ENCODE data around the gene C5.

C5 gene

DNA sequence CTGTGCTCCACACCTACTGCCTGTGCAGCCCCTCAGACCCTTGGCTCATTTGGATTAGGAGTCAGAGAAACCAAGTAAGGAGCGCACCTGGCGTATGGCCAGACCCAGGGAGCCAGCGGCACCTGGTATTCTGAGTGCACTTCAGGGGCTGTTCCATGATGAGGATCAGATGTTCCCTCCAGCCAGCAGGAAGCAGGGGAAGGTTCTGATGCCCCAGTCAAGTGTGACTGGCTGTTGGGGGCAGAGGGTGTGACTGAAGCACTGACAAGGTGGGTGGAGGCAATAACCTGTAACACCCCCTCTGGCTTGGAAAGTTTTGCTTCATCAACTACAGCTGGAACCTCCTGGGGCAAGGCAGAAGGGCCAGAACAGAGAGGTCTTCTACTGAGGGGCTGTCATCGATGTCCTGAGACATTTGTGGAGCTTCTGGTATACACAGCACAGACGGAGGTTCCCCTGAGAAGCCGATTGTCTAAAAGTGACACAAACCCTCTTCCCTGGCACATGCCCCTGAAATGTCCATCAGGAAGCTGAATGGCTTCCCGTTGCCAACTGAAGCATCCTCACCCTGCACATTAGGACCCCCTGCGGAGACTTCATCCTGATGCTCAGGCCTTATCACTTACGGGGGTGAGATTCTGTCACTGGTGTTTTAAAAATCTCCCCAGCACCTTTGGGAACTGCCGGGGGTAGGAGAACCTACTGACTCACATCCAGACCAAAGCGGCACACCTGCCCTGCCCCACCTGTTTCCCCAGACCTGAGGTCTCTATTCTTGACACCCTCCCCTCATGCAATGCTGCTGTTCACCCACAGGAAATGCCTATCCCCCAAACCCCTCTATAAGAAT is 144.5 kb downstream of the C5 start:
- no peak for DNase-seq

DNA sequence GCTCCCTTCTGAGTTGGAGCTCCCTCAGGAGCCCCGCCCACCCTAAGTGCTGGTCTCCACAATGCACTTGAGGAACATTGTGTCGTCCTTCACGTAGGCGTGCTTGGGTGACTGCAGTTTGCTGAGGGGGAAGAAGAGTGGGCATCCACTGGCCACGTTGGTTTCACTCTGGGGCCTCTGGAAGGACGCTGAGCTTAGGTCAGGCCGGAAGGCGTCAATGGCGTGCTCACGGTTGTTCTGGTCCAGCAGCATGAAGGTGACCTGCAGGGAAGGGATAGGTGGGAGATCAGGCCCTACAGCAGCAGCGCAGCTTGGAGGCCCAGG is 145.1 kb downstream of the C5 start:
- DNase-seq, result no peak

DNA sequence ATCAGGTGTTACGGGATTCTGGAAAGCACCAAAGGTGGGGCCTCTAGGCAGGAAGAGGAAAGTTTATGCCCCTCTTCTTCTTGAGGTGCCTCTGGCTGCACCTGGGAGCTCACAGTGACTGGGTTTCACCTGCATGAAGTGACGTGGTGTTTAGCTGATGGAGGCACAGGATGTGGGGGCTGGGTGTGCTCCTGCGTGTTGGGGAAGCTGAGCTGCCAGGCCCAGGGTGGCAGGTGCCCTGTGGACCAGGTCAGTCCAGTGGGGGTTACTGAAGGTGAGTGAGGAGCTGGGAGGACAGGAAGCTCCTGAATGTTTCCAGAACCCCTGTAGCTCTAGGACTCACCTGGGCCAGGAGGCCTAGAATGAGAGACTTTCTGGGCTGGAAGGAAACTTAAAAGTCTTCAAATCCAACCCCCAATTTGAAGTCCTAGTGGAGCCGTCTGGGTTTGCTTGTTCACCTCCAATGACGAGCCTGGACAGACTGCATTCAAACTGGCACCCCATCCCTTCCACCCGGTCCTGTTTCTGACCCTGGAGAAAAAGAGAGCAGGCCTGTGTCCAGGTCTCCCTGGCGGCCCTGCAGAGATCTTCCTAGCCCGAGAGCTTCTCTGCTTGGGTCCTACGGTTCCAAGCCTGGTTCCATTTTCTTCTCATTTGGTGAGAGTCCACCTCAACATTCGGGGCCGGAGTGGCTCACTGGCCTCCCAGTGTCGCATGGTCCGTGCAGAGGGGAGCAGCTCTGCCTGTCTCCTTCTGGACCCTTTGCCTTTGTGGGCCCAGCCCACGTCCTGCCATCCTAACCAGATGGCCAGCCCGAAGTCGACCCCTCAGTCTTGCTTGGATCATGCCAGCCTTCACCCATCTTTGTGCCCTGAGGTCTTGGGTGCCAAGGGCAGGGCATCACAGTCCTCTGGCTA is 145.8 kb downstream of the C5 start:
- no peak for DNase-seq

DNA sequence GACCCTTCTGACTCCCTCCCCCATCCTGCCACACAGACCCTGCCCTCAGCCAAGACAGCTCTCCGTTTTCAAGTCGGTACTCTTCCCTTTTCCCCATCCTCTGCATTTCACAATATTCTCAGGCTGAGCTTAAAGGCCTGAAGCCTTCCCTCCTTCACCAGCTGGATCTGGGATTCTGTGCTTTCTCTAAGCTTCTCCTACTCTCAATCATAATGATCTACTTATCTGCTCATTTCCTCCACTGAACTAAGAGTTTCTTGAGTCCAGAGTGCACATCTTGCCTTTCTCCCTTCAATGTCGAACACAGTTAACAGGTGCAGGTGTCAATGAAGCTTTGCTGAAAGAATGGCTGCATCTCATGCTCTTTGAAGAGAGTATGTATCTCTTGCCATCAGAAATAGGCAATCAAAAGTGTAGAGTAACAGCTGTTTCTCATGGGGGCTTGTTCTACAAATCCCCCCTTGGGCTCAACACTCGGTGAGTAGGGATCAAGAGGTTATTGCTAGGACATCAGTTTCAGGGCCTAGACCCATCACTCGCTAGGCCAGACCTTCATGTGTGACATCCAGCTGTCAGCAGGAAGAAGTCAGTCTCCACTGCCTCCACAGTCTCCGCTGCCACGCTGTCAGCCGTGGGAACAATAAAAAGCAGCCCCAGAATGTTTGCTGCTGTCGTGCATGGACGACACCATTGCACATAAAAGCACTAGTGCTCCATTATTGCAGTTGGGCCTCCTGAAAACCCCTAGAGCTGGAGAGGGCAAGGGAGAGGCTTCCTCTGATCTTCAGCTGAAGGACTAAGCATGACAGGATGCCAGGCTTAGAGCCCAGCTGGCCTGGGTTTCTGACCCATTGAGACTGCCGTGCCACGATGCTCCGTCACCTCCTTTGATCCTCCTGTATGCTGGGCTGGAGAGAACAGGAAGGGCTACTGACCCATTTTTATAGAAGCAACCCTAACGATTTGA is 147.2 kb downstream of the C5 start:
- no peak for DNase-seq
